GM04503 (cell line): Measurements from ENCODE around the gene KRT76.

Experiments
- DNase-seq: peaks from one replicate; pipeline ENCODE4 v3.0.0-alpha.2; 2012; ENCODE audit warnings: low read depth

Gene KRT76

GRCh38 chr12:52730383-52730782 lies 46.8 kb downstream of the KRT76 start:
- DNase-seq: no peak

GRCh38 chr12:52729147-52729546 lies 48.0 kb downstream of the KRT76 start:
- DNase-seq: no peak

- no peak for DNase-seq
Measured at GRCh38 chr12:52728374-52728773, 48.8 kb downstream of the KRT76 start.

GRCh38 chr12:52727037-52727436 lies 50.1 kb downstream of the KRT76 start:
- no peak for DNase-seq

GRCh38 chr12:52726451-52726850 lies 50.7 kb downstream of the KRT76 start:
- DNase-seq: no peak

GRCh38 chr12:52724384-52724783 lies 52.8 kb downstream of the KRT76 start:
- DNase-seq: no peak

GRCh38 chr12:52722680-52723079 lies 54.5 kb downstream of the KRT76 start:
- no peak for DNase-seq

- DNase-seq: no peak
Measured at GRCh38 chr12:52721838-52722470, 55.2 kb downstream of the KRT76 start.

GRCh38 chr12:52720365-52720886 lies 56.7 kb downstream of the KRT76 start:
- no peak for DNase-seq
